Spleen (tissue), 7 donors: Measurements from ENCODE around the gene TMEM92.

Source experiments
- POLR2AphosphoS5 ChIP-seq, 3 donors: sonication (generic); formaldehyde crosslinking; IDR thresholded peaks; one replicate each; pipeline ENCODE4 v1.5.1; 2017; ENCODE audit warnings: antibody characterized with exemption in 3 of 3
- TF ChIP-seq, protein P1 (sequence below), 11 experiments: fragments of 200-600 bp in 7 of 11; fragments of 450-650 bp in 4 of 11; sonication (generic) in 4 of 11; IDR thresholded peaks in 8 of 11; conservative IDR thresholded peaks in 3 of 11; 1 replicate in 7 of 11; 2 replicates in 4 of 11; pipeline versions ENCODE4 v1.4.0 to v1.8.0; 2016 to 2021; ENCODE audit warnings: antibody characterized with exemption in 11 of 11, inconsistent platforms in 4 of 11, mild to moderate bottlenecking in 1 of 11
- donor health status: DM: no; HTN: no; CAD: no; lungs with moderate emphysema.
- donor health status: DM: no; HTN: no; CAD: no.
- donor health status: DM: no; HTN: no; CAD: no.

DNA sequence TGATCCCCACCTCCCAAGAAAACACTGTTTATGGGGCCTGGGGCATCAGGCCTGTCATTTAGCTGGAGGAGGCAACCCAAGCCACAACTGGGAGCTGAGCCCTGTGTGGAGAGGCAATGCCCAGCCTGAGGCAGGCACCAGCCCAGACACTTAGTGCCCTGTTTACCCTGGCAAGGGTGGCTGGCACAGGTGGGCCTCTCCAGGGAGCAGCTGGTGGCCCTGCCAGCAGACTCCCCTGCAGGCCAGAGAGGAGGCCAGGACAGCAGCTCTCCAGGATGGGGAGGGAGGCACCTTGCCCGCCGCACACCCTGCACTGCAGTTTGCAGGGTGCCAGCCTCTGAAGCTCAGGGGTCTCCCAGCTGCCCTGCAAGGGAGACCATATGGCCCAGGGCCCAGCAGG is 9.1 kb upstream of the TMEM92 start:
- TF ChIP-seq, protein P1, sequence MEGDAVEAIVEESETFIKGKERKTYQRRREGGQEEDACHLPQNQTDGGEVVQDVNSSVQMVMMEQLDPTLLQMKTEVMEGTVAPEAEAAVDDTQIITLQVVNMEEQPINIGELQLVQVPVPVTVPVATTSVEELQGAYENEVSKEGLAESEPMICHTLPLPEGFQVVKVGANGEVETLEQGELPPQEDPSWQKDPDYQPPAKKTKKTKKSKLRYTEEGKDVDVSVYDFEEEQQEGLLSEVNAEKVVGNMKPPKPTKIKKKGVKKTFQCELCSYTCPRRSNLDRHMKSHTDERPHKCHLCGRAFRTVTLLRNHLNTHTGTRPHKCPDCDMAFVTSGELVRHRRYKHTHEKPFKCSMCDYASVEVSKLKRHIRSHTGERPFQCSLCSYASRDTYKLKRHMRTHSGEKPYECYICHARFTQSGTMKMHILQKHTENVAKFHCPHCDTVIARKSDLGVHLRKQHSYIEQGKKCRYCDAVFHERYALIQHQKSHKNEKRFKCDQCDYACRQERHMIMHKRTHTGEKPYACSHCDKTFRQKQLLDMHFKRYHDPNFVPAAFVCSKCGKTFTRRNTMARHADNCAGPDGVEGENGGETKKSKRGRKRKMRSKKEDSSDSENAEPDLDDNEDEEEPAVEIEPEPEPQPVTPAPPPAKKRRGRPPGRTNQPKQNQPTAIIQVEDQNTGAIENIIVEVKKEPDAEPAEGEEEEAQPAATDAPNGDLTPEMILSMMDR (IDR thresholded peaks at IDR 0.05 in 8 of 11, conservative IDR thresholded peaks at IDR 0.05 in 3 of 11): no peak
- TF ChIP-seq POLR2AphosphoS5 (IDR thresholded peaks at IDR 0.05): no peak
